ENCODE measurements around the gene SLC4A11.

GRCh38 chr20:3194617-3195280 lies 44.2 kb downstream of the SLC4A11 start:
- TF ChIP-seq, protein P1, sequence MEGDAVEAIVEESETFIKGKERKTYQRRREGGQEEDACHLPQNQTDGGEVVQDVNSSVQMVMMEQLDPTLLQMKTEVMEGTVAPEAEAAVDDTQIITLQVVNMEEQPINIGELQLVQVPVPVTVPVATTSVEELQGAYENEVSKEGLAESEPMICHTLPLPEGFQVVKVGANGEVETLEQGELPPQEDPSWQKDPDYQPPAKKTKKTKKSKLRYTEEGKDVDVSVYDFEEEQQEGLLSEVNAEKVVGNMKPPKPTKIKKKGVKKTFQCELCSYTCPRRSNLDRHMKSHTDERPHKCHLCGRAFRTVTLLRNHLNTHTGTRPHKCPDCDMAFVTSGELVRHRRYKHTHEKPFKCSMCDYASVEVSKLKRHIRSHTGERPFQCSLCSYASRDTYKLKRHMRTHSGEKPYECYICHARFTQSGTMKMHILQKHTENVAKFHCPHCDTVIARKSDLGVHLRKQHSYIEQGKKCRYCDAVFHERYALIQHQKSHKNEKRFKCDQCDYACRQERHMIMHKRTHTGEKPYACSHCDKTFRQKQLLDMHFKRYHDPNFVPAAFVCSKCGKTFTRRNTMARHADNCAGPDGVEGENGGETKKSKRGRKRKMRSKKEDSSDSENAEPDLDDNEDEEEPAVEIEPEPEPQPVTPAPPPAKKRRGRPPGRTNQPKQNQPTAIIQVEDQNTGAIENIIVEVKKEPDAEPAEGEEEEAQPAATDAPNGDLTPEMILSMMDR (IDR thresholded peaks at IDR 0.05): no peak
- no peak for TF ChIP-seq POLR2A (IDR thresholded peaks at IDR 0.05)
